Astrocyte of the spinal cord (primary cell): ENCODE measurements around the gene FTO.

Experiments
- DNase-seq: peaks from one replicate; pipeline ENCODE4 v3.0.0; 2011; ENCODE audit warnings: low read depth, low spot score
- H3K4me3 ChIP-seq: 2 replicates; pipeline ENCODE4 v1.5.1; 2011; ENCODE audit warnings: low read depth, mild to moderate bottlenecking, low read length, moderate library complexity
- in situ Hi-C: cut with HindIII; loops from 2 replicates; pipeline ENCODE4 v1.10.0; 2017; ENCODE audit warnings: low sequenced_read_pairs
- TF ChIP-seq, protein P1 (sequence below): IDR thresholded peaks from 2 replicates; pipeline ENCODE4 v1.5.1; 2012; ENCODE audit warnings: low read depth, mild to moderate bottlenecking, low read length, inconsistent platforms

The FTO gene

DNA sequence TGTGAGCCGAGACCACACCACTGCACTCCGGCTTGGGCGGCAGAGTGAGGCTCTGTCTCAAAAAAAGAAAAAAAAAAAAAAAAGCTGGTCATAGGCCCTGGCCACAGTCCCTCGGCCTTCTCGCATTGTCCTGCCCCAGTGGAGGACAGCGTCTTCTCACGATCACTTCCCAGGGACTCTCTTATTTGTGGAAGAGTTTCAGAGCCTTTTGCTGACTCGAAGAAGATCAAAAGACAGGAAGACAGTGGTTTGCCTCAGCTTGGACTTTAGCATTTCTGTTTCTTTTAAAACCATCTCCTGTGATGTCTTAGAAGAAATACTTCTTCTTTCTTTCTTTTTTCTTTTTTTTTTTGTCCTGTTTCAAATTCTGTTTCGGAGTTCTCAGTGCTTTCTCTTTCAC is 210.0 kb downstream of the FTO start:
- in situ Hi-C loops = no loop called here
- TF ChIP-seq, protein P1, sequence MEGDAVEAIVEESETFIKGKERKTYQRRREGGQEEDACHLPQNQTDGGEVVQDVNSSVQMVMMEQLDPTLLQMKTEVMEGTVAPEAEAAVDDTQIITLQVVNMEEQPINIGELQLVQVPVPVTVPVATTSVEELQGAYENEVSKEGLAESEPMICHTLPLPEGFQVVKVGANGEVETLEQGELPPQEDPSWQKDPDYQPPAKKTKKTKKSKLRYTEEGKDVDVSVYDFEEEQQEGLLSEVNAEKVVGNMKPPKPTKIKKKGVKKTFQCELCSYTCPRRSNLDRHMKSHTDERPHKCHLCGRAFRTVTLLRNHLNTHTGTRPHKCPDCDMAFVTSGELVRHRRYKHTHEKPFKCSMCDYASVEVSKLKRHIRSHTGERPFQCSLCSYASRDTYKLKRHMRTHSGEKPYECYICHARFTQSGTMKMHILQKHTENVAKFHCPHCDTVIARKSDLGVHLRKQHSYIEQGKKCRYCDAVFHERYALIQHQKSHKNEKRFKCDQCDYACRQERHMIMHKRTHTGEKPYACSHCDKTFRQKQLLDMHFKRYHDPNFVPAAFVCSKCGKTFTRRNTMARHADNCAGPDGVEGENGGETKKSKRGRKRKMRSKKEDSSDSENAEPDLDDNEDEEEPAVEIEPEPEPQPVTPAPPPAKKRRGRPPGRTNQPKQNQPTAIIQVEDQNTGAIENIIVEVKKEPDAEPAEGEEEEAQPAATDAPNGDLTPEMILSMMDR = no peak
- DNase-seq = peak; percentile 37
- no peak overlapping the region for H3K4me3 ChIP-seq

DNA sequence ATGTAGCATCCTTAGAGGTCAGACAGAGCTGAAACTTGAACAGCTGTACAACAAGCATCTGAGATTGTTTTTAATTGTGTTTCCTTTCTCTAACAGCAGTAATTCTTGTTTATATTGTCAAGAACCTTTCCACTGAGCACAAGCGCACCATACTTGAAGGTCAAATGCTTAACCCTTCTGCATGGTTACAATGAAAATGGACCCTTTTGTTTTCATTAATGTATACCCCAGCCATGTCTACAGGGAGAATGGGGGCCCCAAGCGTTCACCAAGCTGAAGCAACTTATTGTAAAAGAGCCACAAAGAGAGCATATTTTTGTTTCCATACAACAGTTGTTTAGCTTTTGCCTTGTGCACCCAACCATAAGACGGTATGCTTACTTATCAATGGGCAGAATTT is 210.8 kb downstream of the FTO start:
- no peak for DNase-seq
- H3K4me3 ChIP-seq = no peak overlapping the region
- TF ChIP-seq, protein P1 = no peak
- in situ Hi-C loops = no loop called here

DNA sequence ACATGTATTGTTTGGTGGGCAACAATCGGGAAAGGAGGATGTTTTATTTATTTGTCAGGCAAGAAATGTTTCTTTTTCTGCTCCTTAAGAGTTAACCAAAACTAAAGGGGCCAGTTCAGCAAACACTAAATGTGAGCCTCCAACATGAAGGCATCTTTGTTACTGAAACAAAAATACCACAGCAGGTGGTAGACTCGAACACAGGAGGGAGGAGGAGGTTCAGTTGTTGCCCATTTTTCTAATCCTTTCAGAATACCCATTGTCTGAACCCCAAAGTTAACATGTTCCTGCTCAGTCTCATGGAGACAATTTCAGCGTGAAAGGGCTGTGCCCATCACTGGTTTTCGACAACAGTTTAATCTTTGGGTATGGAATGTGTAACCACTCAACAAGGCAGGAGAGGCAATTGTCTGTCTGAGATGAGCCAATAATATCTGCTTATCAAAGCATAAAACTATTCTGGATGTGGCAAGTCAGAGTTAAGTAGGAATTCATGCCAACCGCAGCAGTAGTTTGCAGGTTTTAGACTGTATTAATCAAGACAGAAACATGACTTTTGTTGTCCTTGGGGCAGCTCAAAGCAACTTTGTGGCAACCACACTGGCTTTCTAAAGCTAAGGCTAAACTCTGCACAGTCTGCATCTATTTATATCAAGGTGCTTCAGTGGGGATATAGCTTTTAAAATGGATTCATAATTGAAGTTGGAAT is 211.7 kb downstream of the FTO start:
- TF ChIP-seq, protein P1 = no peak
- in situ Hi-C loops = no loop called here
- DNase-seq = peak; percentile 33
- no peak overlapping the region for H3K4me3 ChIP-seq

DNA sequence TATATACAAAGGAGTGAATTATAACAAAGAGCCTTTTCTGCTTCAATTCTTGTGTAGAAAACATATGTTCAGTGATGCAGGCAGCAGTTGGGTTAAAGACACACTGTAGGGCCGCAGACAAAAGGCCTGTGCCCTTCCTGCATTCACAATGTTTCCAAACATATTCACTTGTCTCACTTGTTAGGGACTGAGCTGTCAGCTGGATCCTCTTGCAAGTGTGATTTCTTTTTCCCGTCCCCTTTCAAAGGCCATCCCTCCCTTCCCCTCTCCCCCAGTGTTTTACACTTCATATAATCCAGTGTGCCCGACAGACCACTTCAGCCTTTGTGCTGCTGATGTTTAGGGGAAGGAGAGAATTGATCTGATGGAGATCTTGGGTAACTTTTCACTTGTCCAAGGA is 217.0 kb downstream of the FTO start:
- in situ Hi-C loops = no loop called here
- TF ChIP-seq, protein P1 = no peak
- no peak overlapping the region for H3K4me3 ChIP-seq
- no peak for DNase-seq

DNA sequence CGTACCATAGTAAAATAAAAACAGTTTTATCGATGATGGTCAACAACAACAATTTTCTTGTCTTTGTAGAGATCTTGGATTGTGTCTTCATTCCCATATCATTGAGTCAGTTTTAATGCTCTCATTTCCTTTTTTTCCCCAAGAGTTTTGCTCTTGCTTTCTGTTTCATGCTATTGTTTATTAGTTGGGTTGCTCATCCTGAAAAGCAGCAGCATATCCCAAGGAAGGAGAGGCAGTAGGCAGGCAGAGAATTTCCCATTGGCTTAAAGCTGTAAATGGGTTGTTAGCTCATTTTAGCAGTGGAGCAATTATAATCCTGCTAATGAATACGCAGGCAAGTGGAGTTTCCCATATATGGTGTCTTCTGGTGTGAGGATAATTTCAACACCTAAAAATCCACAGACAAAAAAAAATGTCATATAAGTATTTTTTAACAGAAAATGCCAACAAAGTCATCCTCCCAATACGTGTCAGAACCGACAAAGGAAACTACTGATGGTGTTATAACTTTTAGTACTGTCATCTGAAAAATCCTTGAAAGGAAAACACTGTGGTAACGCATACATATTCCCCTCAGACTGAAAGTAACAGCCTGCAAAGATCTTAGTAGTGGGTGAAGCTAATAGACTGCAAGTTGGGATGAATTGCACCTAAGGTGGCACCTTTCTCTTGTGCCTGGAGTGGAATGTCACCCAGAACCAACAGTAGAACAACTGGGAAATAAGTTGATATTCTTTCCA is 218.3 kb downstream of the FTO start:
- DNase-seq = no peak
- TF ChIP-seq, protein P1 = no peak
- in situ Hi-C loops = no loop called here

DNA sequence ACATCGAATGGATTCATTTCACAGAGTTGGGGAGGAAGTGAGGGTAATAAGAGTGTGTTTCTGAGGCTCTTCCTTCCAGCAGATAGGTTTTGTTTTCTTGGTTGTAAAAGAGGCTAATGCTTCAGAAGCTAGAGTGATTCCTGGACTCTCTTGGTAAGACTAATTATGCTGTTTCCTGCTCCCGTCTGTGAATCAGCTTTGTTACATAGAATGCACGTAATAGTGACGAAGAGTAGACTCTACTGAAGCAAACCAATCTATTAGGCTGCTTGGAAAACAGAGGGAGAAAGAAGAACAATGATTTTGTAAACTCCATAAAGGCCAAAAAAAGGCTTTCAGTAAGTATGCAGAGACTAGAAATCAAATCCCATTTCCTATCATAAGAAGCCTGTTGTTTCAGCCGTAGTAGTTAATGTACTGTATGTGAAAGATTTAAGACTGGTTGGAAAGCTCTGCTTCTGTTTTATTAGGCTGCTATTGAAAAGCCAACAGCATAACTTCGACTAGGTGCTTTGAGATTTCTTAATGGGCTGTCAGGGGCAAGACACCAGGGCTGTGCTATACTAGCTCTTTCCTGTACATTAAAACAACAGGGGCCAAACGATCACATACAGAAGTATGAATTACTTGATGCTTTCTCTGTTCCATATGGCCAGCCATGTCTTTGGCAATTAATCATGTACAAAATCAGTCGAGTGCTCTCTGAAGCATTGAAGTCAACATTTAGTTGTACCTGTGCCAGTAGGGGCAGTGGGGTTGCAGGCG is 219.0 kb downstream of the FTO start:
- no peak overlapping the region for H3K4me3 ChIP-seq
- in situ Hi-C loops = no loop called here
- TF ChIP-seq, protein P1 = no peak
- DNase-seq = peak; percentile 28

More for the DNA sequence above, 218.3 kb downstream of the FTO start:
- H3K4me3 ChIP-seq = no peak overlapping the region
